IPS-18c (cell line): Measurements from ENCODE around the gene C12orf57.

ENCODE experiments used
- H3K4me3 ChIP-seq: 2 replicates; pipeline ENCODE4 v1.7.0; 2013; ENCODE audit warnings: low read depth, mild to moderate bottlenecking, low read length, moderate library complexity; ENCODE audit not compliant: insufficient read depth
- H3K9me3 ChIP-seq: one replicate; pipeline ENCODE4 v1.6.1; 2013; ENCODE audit warnings: mild to moderate bottlenecking, low read length, moderate library complexity; ENCODE audit not compliant: control insufficient read depth, insufficient read depth

Gene C12orf57

DNA sequence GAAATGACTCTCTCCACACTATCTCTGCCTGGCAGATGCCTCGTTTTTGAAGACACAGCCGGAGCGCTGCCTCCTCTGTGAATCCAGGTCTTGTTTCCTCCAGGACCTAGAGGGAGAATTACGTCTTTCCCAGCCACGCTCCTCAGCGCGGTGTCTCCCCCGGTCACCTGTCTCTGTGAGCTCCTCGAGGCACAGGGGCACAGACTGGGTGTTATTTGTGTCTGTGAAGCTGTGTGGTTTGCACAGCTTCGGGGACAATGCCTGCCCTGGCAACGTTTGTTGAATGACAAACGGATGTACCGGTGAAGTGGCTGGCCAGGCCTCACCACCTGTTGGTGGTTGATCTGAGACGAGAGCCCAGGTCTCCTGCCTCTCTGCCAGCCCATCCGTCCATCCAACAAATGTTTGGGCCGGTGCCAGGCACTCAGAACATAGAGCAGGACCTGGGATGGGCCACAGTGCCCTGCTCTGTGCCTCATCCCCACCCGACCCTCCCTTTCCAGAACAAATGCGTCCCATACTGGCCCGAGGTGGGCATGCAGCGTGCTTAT is 13.4 kb downstream of the C12orf57 start:
- Histone ChIP-seq H3K4me3 (no peak overlapping the region), H3K9me3 (peaks cover 2% of the 10 kb centered on the region)

DNA sequence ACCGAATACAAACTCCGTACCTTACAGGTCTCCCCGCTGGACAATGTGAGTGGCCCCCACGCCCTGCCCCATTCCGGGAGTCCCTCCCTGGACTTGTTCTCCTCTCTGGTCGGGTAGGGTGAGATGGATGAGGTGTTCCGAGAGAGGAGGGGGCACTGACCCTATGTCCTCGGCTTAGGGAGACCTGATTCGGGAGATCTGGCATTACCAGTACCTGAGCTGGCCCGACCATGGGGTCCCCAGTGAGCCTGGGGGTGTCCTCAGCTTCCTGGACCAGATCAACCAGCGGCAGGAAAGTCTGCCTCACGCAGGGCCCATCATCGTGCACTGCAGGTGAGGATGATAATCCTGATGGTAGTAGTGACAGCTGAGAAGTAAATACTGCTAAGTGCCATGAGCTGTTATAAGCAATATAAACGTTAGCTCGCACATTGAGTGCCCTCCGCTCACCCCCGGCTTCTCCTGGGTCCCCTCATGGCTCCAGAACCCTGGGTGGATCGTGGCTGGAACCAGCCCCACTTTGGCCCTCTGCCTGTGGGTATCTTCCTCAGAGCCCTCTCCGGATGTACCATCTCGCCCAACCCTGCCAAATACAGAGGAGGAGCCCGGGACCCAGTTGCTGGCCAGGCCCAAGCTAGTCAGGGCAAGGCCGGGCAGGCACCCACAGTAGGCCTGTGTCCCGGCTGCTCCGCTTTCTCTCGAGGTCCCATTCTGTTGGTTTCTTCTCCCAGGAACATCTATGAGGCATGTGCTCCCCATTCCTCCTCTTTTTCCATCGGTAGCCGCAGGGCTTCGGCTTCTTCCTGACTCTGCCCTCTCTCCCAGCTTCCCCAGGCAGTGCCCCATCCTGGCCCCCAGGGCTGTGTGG is 14.2 kb downstream of the C12orf57 start:
- Histone ChIP-seq H3K9me3 (peaks cover 2% of the 10 kb centered on the region), H3K4me3 (no peak overlapping the region)

DNA sequence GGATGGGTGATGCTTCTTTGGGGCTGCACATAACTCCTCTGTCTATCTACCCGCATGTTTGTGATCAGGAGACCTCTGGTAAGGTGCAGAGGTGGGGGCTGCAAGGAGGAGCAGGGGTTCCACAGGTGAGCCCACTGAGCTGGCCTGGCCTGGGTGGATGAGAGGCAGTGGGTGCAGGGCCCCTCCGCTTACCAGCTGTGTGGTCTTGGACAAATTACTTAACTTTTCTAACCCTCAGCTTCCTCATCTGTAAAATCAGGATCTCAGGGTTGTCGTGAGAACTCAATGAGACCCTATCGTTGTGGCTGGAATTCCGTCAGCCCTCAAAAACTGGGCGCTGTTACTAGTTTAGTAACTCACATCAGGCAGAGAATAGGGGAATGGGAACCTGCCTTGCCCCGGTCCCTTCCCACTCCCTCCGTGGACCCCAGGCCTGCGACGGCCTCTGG is 14.8 kb downstream of the C12orf57 start:
- Histone ChIP-seq H3K9me3 (peaks cover 2% of the 10 kb centered on the region), H3K4me3 (no peak overlapping the region)

GRCh38 chr12:6959058-6959804 is 15.4 kb downstream of the C12orf57 start:
- peaks cover 2% of the 10 kb centered on the region for H3K9me3 ChIP-seq
- no peak overlapping the region for H3K4me3 ChIP-seq

DNA sequence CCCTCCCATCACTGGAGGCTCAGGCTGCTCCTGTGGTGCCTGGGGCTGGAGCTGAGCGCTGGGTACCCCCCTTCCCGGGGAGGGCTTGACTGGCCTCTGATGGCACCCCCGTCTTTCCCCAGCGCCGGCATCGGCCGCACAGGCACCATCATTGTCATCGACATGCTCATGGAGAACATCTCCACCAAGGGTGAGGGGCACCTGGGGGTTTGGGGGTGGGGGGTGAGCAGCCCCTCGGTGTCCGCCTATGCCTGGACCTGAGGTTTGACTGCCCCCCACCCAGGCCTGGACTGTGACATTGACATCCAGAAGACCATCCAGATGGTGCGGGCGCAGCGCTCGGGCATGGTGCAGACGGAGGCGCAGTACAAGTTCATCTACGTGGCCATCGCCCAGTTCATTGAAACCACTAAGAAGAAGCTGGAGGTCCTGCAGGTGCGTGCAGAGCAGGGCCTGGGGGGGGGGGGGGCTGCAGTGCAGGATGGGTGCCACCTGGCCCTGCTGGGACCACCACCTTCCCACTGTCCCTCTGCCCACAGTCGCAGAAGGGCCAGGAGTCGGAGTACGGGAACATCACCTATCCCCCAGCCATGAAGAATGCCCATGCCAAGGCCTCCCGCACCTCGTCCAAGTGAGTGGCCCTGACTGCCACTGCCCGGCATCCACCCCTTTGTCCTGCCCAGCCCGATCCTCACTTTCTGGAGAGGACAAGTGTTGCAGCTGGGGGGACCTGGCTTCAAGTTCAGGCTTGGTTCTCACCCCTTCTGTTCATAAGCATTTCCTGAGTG is 16.2 kb downstream of the C12orf57 start:
- H3K9me3 ChIP-seq: peaks cover 2% of the 10 kb centered on the region
- H3K4me3 ChIP-seq: no peak overlapping the region

- H3K4me3 ChIP-seq: peak overlapping the region; percentile 25; the same call in 1 of the 2 replicates
Observed at GRCh38 chr12:6960593-6961277, 16.9 kb downstream of the C12orf57 start.

DNA sequence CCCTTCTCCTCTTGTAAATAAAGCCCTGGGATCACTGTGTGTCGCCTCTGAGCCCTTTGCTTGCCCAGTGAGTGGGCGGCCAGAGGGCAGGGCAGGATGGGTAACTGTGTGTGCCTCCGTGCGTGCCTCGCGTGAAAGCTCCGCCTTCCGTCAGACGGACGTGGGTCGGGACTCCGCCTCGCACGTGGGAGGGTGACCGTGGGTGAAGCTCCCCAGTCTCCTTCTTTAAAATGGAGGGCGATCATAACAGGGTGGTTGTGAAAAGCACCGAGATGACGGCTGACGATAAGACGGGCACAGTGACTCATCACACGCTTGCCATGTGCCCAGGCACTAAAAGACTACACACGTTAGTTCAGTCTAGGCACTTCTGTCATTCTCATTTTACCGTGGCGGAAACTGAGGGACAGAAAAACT is 17.5 kb downstream of the C12orf57 start:
- peaks cover 2% of the 10 kb centered on the region for H3K9me3 ChIP-seq
- peak overlapping the region; percentile 25; the same call in 1 of the 2 replicates for H3K4me3 ChIP-seq

More at GRCh38 chr12:6960593-6961277, 16.9 kb downstream of the C12orf57 start:
- H3K9me3 ChIP-seq: peaks cover 2% of the 10 kb centered on the region

DNA sequence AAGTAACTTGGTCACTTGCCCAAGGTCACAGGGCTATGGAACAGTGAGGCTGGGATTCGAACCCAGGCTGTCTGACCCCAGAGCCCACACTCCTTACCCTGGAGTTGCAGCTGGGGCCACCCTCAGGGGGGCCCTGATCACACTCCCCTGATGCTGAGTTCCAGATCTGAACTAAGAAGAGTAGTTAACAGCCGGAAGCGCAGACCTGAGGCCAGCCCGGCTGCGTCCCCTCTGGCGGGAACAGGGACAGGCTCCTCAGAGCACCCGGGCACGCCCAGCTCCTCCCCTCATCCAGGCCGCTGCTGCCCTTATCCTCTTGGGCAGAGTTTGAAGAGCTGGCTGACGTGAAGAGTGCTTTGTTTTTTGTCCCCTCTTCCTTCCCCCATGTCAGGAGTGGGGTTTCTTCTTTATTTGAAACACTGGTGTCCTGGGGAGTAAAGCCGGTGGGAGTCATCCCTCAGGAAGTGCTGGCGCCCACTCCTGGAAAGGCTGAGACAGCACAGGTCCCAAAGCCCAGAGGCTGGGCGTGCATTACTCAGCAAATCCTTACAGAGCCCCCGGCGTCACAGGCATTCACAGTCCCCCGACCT is 18.0 kb downstream of the C12orf57 start:
- H3K9me3 ChIP-seq: peaks cover 2% of the 10 kb centered on the region
- peak overlapping the region; percentile 81 for H3K4me3 ChIP-seq

DNA sequence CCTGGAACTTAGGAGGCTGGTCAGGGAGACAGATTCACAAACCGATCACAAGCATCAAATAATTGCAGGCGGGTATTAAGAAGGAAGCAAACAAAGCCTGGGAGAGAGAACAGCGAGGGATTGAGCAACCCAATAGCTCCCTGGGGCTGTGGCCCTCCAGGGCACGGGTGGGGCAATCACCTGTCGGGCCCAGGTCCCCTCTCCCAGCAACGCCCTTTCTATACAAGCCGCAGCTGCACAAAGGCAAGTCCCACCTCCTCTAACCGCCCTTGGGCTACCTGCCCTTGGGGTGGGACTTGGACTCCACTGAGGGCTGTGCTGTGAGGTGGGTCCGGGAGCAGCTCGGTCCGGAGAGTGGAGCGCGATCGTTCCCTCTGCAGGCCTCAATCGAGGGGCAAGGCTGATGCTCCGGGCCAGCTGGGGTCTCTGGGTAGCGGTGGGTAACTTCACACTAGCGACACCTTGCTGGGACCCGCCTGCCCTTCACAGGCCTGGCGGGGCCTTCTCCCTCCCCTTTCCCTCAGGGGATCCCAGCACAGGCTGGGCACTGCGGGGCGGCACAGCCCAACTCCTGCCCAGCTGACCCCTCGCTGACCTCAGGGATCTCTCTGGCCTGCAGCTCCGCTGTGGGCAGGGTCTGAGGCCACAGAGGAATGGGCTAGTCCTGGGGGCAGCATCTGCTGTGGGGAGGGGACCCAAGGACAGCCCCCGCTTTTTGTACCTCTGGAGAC is 18.6 kb downstream of the C12orf57 start:
- Histone ChIP-seq H3K4me3 (peak overlapping the region; percentile 81), H3K9me3 (peaks cover 2% of the 10 kb centered on the region)

- H3K9me3 ChIP-seq: peaks cover 2% of the 10 kb centered on the region
- peak overlapping the region; percentile 81 for H3K4me3 ChIP-seq
Observed at GRCh38 chr12:6963016-6963731, 19.4 kb downstream of the C12orf57 start.

GRCh38 chr12:6963791-6964413 is 20.1 kb downstream of the C12orf57 start:
- peak overlapping the region; percentile 81 for H3K4me3 ChIP-seq

DNA sequence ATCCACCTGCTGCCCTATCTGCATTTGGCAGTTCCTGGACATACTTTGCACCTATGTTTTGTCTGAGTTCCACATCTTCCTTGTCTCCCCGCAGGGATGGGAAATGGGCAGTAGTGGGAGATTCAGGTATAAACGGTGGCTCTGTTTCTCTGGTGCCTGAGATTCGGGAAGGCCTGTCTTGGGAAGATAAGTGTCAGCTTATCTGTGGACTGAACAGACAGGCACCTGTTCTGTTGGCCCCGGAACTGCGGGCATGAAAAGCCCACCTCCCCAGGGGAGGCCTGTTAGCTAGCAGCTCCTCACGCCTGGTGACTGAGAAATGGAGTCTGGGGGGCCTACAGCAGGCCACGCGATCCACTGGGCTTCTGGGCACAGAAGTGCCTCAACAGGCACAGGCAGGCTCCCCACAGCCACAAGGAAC is 20.8 kb downstream of the C12orf57 start:
- no peak overlapping the region for H3K4me3 ChIP-seq
- peaks cover 2% of the 10 kb centered on the region for H3K9me3 ChIP-seq

More at GRCh38 chr12:6963791-6964413, 20.1 kb downstream of the C12orf57 start:
- H3K9me3 ChIP-seq: peaks cover 2% of the 10 kb centered on the region

GRCh38 chr12:6965026-6965661 is 21.3 kb downstream of the C12orf57 start:
- Histone ChIP-seq H3K9me3 (peaks cover 2% of the 10 kb centered on the region), H3K4me3 (no peak overlapping the region)

GRCh38 chr12:6965714-6966113 is 21.9 kb downstream of the C12orf57 start:
- no peaks in the 10 kb centered on the region for H3K9me3 ChIP-seq
- no peak overlapping the region for H3K4me3 ChIP-seq
